ENCODE results near the gene S100Z. TPM values are rescaled to one million over a fixed set of nuclear protein-coding genes. Genes with fewer than 3 reads are reported as not detected.

S100Z gene
- total RNA-seq, 4 donors from 2014 or later: not detected

DNA sequence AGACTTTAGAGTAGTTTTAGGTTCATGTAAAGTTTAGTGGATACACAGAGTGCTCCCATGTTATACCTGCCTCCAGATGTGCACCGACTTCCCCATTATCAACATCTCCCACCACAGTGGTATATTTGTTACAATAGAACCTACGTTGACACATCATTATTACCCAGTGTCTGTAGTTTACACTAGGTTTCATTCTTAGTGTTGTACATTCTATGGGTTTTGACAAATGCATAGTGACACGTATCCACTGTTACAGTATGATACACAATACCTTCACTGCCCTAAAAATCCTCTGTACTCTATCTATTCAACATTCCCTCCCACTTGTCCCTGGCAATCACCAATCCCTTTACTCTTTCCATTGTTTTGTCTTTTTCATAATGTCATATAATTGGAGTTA, 68.7 kb downstream of the S100Z start:
- Histone ChIP-seq H3K27me3 (no peaks in the 10 kb centered on the region), H3K9me3 (no peaks in the 10 kb centered on the region), H3K36me3 (no peaks in the 10 kb centered on the region), H3K4me3 (no peak overlapping the region), H3K27ac (no peak overlapping the region), H3K4me1 (no peaks in the 10 kb centered on the region)
- ATAC-seq (no peak), DNase-seq (no peak)
- in situ Hi-C loops (cut with MboI; ENCODE audit: low sequenced_read_pairs in 4 of 4): no loop called here
- TF ChIP-seq POLR2A (IDR thresholded peaks at IDR 0.05): no peak
- TF ChIP-seq, protein P1, sequence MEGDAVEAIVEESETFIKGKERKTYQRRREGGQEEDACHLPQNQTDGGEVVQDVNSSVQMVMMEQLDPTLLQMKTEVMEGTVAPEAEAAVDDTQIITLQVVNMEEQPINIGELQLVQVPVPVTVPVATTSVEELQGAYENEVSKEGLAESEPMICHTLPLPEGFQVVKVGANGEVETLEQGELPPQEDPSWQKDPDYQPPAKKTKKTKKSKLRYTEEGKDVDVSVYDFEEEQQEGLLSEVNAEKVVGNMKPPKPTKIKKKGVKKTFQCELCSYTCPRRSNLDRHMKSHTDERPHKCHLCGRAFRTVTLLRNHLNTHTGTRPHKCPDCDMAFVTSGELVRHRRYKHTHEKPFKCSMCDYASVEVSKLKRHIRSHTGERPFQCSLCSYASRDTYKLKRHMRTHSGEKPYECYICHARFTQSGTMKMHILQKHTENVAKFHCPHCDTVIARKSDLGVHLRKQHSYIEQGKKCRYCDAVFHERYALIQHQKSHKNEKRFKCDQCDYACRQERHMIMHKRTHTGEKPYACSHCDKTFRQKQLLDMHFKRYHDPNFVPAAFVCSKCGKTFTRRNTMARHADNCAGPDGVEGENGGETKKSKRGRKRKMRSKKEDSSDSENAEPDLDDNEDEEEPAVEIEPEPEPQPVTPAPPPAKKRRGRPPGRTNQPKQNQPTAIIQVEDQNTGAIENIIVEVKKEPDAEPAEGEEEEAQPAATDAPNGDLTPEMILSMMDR (IDR thresholded peaks at IDR 0.05 in 4 of 5, conservative IDR thresholded peaks at IDR 0.05 in 1 of 5): no peak
- intact Hi-C loops (cut with DNase I; ENCODE audit: low total_unique reads): no loop called here

GRCh38 chr5:76920491-76920890, 70.7 kb downstream of the S100Z start:
- Histone ChIP-seq H3K27me3 (no peaks in the 10 kb centered on the region), H3K27ac (no peak overlapping the region), H3K4me3 (no peak overlapping the region), H3K36me3 (no peaks in the 10 kb centered on the region), H3K9me3 (no peaks in the 10 kb centered on the region), H3K4me1 (no peaks in the 10 kb centered on the region)
- in situ Hi-C loops (cut with MboI; ENCODE audit: low sequenced_read_pairs in 4 of 4): no loop called here
- ATAC-seq (no peak), DNase-seq (no peak)
- TF ChIP-seq, protein P1 (IDR thresholded peaks at IDR 0.05 in 4 of 5, conservative IDR thresholded peaks at IDR 0.05 in 1 of 5): no peak
- TF ChIP-seq POLR2A (IDR thresholded peaks at IDR 0.05): no peak
- intact Hi-C loops (cut with DNase I; ENCODE audit: low total_unique reads): no loop called here

- in situ Hi-C loops (cut with MboI; ENCODE audit: low sequenced_read_pairs in 4 of 4) (no loop called here), intact Hi-C loops (cut with DNase I; ENCODE audit: low total_unique reads) (no loop called here)
- TF ChIP-seq POLR2A (IDR thresholded peaks at IDR 0.05): no peak
- TF ChIP-seq, protein P1 (IDR thresholded peaks at IDR 0.05 in 4 of 5, conservative IDR thresholded peaks at IDR 0.05 in 1 of 5): no peak
- no peaks in the 10 kb centered on the region for H3K27me3 ChIP-seq
- no peaks in the 10 kb centered on the region for H3K9me3 ChIP-seq
- H3K4me3 ChIP-seq: no peak overlapping the region
- no peaks in the 10 kb centered on the region for H3K36me3 ChIP-seq
- no peaks in the 10 kb centered on the region for H3K4me1 ChIP-seq
- DNase-seq (no peak), ATAC-seq (no peak)
- no peak overlapping the region for H3K27ac ChIP-seq
Observed at GRCh38 chr5:76926329-76927105, 76.7 kb downstream of the S100Z start.

DNA sequence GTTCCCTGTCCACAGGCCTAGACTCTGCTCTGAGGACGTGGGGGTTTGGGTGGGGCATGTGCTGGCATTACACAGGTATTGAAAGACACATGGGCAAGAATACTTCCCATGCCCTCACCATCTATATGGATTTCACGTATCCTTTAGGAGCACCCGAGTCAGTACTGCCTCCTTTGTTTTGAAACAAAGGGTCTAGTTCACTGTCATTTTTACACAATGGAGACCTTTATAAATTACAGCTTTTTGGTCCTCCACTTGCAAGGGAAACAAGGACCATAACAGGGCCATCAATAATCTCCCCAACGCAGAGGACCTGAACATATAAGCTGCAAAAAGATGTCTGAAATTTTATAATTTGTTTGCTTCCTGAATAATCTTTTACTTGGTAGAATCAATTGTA, 78.1 kb downstream of the S100Z start:
- Histone ChIP-seq H3K27ac (no peak overlapping the region), H3K27me3 (no peaks in the 10 kb centered on the region), H3K36me3 (no peaks in the 10 kb centered on the region), H3K4me1 (no peaks in the 10 kb centered on the region), H3K9me3 (no peaks in the 10 kb centered on the region), H3K4me3 (no peak overlapping the region)
- in situ Hi-C loops (cut with MboI; ENCODE audit: low sequenced_read_pairs in 4 of 4): no loop called here
- ATAC-seq: no peak
- DNase-seq: no peak
- TF ChIP-seq, protein P1 (IDR thresholded peaks at IDR 0.05 in 4 of 5, conservative IDR thresholded peaks at IDR 0.05 in 1 of 5): no peak
- TF ChIP-seq POLR2A (IDR thresholded peaks at IDR 0.05): no peak
- intact Hi-C loops (cut with DNase I; ENCODE audit: low total_unique reads): no loop called here

DNA sequence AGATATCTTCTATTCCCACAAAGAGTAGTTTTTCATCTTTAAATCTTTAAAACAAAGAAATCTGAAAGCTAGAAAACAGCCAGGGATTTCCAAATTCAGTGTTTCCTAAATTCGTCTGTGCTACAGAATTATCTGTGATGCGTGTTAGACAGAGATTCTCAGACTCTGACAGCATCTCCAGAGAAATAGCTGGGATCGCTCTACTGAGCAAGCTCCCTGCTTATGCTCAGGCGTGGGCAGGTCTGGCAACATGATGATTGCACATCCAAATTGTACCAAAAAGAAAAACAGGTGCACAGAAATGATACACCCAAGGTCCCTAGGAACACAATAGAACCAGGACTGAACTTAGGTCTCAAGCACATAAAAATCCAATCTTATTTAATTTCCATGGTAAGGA, 80.3 kb downstream of the S100Z start:
- no peak for TF ChIP-seq POLR2A (IDR thresholded peaks at IDR 0.05)
- TF ChIP-seq, protein P1 (IDR thresholded peaks at IDR 0.05 in 4 of 5, conservative IDR thresholded peaks at IDR 0.05 in 1 of 5): no peak
- Histone ChIP-seq H3K27me3 (no peaks in the 10 kb centered on the region), H3K9me3 (no peaks in the 10 kb centered on the region), H3K4me1 (no peaks in the 10 kb centered on the region), H3K4me3 (no peak overlapping the region), H3K36me3 (no peaks in the 10 kb centered on the region), H3K27ac (no peak overlapping the region)
- no peak for ATAC-seq
- intact Hi-C loops (cut with DNase I; ENCODE audit: low total_unique reads): no loop called here
- no peak for DNase-seq
- in situ Hi-C loops (cut with MboI; ENCODE audit: low sequenced_read_pairs in 4 of 4): no loop called here

Measured in gastrocnemius medialis (tissue), 4 donors.